ENCODE results near the gene CHST2. TPM values are rescaled to one million over a fixed set of nuclear protein-coding genes. Genes with fewer than 3 reads are reported as not detected.
"Not testable (repeated sequence)": the region's sequence is repeated elsewhere in the genome, so short reads cannot be mapped to it uniquely, and the experiment has no call there.

The CHST2 gene
- total RNA-seq, 2 experiments from 2014 or later, result 1.4 to 1.7 TPM

DNA sequence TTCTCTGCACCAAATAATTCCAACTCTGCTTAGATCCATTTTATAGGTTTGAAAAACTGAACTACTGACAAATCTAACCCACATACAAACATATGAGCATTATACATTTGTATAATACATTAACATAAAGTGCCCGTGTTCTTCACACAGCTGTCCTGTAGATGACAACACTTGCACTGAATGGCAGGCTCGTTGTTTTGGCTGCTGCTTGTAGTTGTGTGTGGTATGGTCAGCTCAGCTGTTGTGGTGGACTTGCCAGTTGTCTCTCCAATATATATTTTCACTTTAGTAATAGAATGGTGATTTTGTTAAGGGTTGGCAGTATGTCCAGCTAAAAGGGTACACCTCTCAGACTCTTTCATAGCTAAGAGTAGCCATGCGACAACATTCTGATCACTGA lies 30.5 kb downstream of the CHST2 start:
- ChIA-PET POLR2A (no interaction called here), CTCF (no interaction called here)

DNA sequence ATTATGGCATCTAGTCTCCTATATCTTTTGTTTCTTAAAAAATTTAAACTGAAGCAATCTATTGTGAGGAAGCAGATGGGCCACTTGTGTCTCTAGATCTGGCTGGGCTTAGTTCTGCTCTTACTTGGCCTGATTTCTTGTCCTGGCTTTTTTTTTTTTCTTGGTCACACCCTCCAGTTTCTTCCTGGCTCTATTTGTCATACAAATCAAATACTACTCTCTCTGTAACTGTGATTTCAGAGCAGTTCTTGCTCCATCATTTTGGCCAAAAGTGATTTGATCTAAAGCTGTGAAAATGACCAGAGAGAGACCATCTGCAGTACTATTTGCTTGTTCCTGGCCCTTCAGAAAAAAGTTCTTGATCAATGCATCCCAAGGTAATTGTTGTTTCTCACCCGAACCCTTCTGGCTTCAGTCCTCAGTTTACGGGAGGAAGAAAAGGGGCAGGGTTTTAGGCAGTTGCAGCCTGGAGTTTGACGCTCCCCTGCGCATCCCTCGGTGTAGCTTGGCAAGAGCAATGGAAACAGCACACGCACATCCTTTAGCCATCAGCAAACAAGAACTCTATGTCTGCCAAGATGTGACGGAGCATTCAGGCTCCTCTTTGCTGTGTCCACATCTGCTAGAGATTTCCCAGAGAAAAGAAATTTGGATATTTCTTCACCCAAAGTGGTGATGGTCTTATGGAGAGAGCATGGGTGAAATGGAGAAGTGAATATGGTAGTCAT lies 31.6 kb downstream of the CHST2 start:
- Mint-ChIP-seq H3K27ac (no peak overlapping the region), H3K4me3 (no peak overlapping the region), H3K27me3 (peaks cover 2% of the 10 kb centered on the region), H3K36me3 (ENCODE audit: low read depth) (no peaks in the 10 kb centered on the region), H3K9me3 (no peaks in the 10 kb centered on the region), H3K4me1 (no peaks in the 10 kb centered on the region)
- ChIA-PET CTCF (no interaction called here), POLR2A (interaction anchor here (0.6 kb wide), 1 partner anchor 186 kb away, joined by 3 read pairs; no protein-coding TSS in a partner anchor)
- no peak for DNase-seq

More for the DNA sequence above, 30.5 kb downstream of the CHST2 start:
- H3K27ac Mint-ChIP-seq, result no peak overlapping the region
- H3K27me3 Mint-ChIP-seq, result peaks cover 2% of the 10 kb centered on the region
- no peaks in the 10 kb centered on the region for H3K36me3 Mint-ChIP-seq (ENCODE audit: low read depth)
- DNase-seq, result no peak
- no peaks in the 10 kb centered on the region for H3K9me3 Mint-ChIP-seq
- H3K4me1 Mint-ChIP-seq, result no peaks in the 10 kb centered on the region
- H3K4me3 Mint-ChIP-seq, result no peak overlapping the region

DNA sequence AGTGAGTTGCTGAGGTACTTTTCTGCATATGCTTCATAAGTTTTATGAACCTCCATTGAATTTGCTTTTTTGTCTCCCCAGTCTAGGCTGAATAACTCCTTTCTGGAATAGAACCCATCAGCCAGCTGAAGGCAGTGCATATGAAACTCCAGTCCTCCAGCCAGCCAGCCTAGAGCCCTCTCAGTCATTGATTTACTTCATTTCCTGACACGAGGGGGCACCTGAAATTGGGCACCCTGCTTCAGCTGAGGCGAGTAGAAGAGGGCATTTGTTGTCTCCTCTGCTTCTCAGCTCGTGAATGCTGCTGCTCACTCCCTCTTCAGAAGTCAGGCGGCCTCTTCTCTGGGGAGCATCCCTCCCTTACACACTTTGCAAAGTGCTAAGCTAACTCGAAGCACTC lies 32.5 kb downstream of the CHST2 start:
- Mint-ChIP-seq H3K9me3 (no peaks in the 10 kb centered on the region), H3K4me3 (no peak overlapping the region), H3K4me1 (peaks cover 5% of the 10 kb centered on the region), H3K36me3 (ENCODE audit: low read depth) (no peaks in the 10 kb centered on the region), H3K27me3 (peaks cover 4% of the 10 kb centered on the region), H3K27ac (no peak overlapping the region)
- CTCF ChIA-PET, result no interaction called here
- POLR2A ChIA-PET, result no interaction called here
- DNase-seq, result no peak

DNA sequence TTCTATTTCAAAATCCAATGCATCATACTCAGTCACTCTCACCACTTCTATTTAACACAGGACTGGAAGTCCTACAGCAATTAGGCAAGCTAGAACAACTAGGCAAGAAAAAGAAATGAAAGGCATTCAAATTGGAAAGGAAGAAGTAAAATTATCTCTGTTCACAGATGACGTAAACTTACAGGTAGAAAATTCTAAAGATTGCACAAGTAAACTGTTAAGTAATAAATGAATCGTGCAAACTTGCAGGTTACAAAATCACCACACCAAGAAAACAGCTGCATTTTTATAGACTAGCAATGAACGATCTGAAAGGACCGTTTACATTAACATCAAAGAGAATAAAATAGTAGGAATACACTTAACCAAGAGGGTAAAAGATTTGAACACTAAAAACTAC lies 36.2 kb downstream of the CHST2 start:
- no peak for DNase-seq
- H3K4me3 Mint-ChIP-seq, result no peak overlapping the region
- peaks cover 23% of the 10 kb centered on the region for H3K4me1 Mint-ChIP-seq
- no peaks in the 10 kb centered on the region for H3K9me3 Mint-ChIP-seq
- no peak overlapping the region for H3K27ac Mint-ChIP-seq
- ChIA-PET POLR2A (no interaction called here), CTCF (no interaction called here)
- peaks cover 1% of the 10 kb centered on the region for H3K27me3 Mint-ChIP-seq
- H3K36me3 Mint-ChIP-seq (ENCODE audit: low read depth), result no peaks in the 10 kb centered on the region

DNA sequence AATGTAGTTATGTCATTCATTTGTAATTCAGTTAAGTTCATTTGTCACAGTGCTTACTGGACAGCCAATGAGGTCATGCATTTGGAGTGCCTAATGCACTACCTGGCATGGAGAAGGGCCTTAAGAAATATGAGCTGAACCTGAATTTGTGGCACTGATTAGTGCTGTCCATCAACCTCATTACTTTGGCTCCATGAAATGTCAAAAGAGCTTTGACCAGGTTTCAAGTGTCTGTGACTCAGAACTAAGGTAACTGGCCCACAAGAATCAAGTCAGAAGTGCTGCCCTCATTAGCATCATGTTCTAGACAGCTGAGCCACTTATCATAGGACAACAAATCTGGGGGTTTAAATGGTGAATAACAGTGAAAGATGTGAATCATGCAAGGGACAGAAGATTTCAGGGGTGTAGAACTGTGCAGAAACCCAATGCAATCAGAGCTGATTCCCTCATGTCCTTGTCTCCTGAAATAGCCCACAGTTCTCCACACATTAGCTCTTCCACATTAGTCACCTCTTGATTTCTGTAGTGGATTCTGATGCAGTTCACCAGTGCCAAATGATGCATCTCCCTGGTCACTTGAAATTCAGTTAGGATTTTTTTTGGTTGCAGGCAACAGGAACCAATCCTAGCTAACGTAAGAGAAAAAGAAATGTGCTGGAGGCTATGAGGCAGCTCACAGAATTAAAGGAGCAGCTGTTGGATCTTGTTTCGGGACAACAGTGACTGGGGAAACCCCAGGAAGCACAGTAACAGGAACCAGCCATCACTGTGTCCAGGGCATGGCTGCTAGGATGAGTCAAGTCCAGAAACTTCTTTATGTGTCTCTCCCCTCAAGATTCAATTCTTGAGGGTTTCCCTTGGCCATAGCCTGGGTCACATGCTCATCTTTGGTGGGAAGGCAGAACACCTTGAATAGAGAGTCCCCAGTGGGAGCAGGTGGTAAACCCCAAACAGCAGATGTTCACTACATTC lies 38.7 kb downstream of the CHST2 start:
- ChIA-PET CTCF (no interaction called here), POLR2A (interaction anchor here (0.9 to 1.4 kb wide), 2 partner anchors 10 to 157 kb away, joined by 3 to 4 read pairs; partner anchors contain the start of gene U2SURP)
- DNase-seq, result no peak
- peaks cover 4% of the 10 kb centered on the region for H3K9me3 Mint-ChIP-seq
- H3K27me3 Mint-ChIP-seq, result peaks cover 4% of the 10 kb centered on the region
- H3K4me3 Mint-ChIP-seq, result no peak overlapping the region
- H3K36me3 Mint-ChIP-seq (ENCODE audit: low read depth), result no peaks in the 10 kb centered on the region
- no peak overlapping the region for H3K27ac Mint-ChIP-seq
- H3K4me1 Mint-ChIP-seq, result peaks cover 28% of the 10 kb centered on the region

DNA sequence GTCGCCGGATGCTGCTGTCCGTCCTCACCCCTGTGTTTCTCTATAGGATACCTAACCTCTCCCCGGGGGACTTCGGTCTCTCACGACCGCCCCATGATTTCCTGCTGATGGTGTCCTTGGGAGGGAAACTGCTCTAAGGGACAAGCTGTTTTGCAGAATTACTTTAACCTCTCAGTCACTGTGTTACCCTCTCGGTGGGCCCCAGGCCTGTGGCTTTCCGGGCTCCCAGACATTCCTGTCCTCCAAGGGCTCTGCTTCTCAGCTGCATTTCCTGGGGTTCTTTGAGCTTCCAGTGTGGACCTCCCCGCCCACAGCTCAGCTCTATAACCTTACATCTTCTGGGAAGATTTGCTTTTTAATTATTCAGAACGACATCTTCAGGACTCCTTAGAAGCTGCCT lies 40.9 kb downstream of the CHST2 start:
- Mint-ChIP-seq H3K27ac (no peak overlapping the region), H3K27me3 (peaks cover 4% of the 10 kb centered on the region), H3K4me1 (peaks cover 48% of the 10 kb centered on the region), H3K4me3 (no peak overlapping the region), H3K36me3 (ENCODE audit: low read depth) (no peaks in the 10 kb centered on the region), H3K9me3 (peaks cover 4% of the 10 kb centered on the region)
- ChIA-PET POLR2A (interaction anchor here (0.6 kb wide), 1 partner anchor 34 kb away, joined by 3 read pairs; no protein-coding TSS in a partner anchor), CTCF (interaction anchor here (1.0 to 1.8 kb wide), 2 partner anchors 40 to 513 kb away, joined by 3 read pairs; no protein-coding TSS in a partner anchor)
- no peak for DNase-seq

DNA sequence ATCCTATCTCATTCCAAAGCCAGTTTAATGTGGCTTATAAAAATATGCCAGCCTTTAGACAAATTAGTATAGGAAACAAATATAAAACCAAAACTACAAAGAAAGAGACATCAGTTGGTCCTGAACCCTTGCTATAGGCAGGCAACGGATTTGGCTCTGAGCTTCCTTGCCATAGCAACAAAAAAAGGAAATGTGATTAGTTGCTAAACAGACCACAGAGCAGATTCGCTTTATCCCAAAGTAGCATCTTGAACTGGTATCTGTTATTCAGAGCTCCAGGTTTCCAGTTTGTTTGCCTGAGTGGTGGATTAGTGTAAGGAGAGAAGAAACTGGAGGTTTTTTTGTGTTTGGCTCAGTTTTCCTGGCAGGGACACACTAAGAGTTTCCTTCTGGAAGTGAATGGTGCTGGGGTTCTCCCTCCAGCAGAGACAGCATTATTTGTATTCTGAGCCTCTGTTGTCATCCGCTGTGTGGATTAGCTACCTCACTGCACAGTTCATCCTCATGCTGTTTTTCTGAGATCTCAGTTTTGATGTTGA lies 44.1 kb downstream of the CHST2 start:
- no peaks in the 10 kb centered on the region for H3K36me3 Mint-ChIP-seq (ENCODE audit: low read depth)
- no peak overlapping the region for H3K27ac Mint-ChIP-seq
- CTCF ChIA-PET, result interaction anchor here (0.7 kb wide), 1 partner anchor 131 kb away, joined by 3 read pairs; no protein-coding TSS in a partner anchor
- H3K9me3 Mint-ChIP-seq, result peaks cover 4% of the 10 kb centered on the region
- H3K4me1 Mint-ChIP-seq, result peaks cover 44% of the 10 kb centered on the region
- no peak for DNase-seq
- peaks cover 2% of the 10 kb centered on the region for H3K27me3 Mint-ChIP-seq
- POLR2A ChIA-PET, result interaction anchor here (0.6 kb wide), 1 partner anchor 463 kb away, joined by 3 read pairs; no protein-coding TSS in a partner anchor
- no peak overlapping the region for H3K4me3 Mint-ChIP-seq

DNA sequence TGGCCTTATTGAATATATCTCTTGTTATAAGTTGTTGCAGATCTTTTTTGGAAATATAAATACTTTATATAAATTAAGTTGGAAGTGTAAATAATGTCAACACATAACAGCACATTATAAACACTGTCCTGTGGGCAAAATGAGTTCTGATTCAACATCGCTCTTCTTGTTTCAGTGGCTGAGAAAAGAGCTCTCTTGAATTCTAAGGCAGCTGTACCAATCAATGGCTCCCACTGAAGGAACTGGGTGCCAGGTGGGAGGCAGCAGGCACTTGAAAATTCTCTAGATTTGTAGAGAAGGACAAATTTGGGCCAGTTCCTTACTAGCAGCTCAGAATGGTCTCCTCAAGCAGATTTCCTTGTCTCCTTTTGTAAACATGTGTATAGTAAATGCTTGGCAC lies 45.6 kb downstream of the CHST2 start:
- Mint-ChIP-seq H3K27me3 (peaks cover 2% of the 10 kb centered on the region), H3K4me1 (peaks cover 54% of the 10 kb centered on the region), H3K27ac (peak overlapping the region; percentile 73), H3K36me3 (ENCODE audit: low read depth) (no peaks in the 10 kb centered on the region), H3K4me3 (no peak overlapping the region), H3K9me3 (peaks cover 4% of the 10 kb centered on the region)
- DNase-seq, result no peak
- ChIA-PET POLR2A (no interaction called here), CTCF (interaction anchor here (1.0 to 2.0 kb wide), 2 partner anchors 11 to 45 kb away, joined by 3 to 9 read pairs; partner anchors contain the start of gene CHST2)

DNA sequence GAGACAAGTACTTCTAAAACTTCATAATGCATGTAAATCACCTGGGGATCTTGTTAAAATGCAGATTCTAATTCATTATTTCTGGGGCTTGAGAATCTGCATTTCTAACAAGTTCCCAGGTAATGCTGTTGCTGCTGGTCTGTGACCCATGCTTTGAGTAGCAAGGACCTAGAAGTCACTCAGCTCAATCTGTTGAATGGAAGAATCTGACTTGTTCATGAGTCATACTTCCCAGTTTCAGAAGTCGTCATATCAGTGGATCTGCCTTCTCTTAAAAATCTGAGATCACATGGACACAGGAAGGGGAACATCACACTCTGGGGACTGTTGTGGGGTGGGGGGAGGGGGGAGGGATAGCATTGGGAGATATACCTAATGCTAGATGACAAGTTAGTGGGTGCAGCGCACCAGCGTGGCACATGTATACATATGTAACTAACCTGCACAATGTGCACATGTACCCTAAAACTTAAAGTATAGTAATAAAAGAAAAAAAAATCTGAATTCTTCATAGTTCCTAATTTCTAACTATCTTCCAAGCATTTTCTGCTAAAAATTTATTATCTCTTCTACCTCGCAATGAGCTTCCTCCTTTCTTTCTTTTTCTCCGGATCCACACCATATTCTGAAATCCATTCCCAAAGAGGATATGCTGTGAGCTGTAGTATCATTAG lies 46.2 kb downstream of the CHST2 start:
- H3K9me3 Mint-ChIP-seq; POLR2A ChIA-PET; H3K27me3 Mint-ChIP-seq; H3K36me3 Mint-ChIP-seq (ENCODE audit: low read depth); H3K4me3 Mint-ChIP-seq: not testable (repeated sequence)
- DNase-seq, result peak; percentile 25
- Mint-ChIP-seq H3K4me1 (peaks cover 59% of the 10 kb centered on the region), H3K27ac (peak overlapping the region; percentile 41)
- CTCF ChIA-PET, result interaction anchor here (1.0 to 2.0 kb wide), 2 partner anchors 11 to 45 kb away, joined by 3 to 9 read pairs; partner anchors contain the start of gene CHST2

DNA sequence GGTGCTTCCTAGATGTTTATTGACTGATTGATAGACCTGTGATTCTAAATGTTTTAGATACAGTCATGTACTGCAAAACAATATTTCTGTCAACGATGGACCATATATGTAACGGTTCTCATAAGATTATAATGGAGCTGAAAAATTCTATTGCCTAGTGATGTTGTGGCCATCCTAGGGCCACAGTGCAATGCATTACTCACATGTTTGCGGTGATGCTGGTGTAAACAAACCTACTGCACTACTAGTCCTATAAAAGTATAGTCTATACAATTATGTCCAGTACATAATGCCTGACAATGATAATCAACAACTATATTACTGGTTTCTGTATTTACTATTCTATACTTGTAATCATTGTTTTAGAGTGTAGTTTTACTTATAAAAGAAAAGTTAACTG lies 46.8 kb downstream of the CHST2 start:
- no peaks in the 10 kb centered on the region for H3K36me3 Mint-ChIP-seq (ENCODE audit: low read depth)
- ChIA-PET POLR2A (no interaction called here), CTCF (no interaction called here)
- no peak overlapping the region for H3K4me3 Mint-ChIP-seq
- H3K4me1 Mint-ChIP-seq, result peaks cover 65% of the 10 kb centered on the region
- peaks cover 4% of the 10 kb centered on the region for H3K9me3 Mint-ChIP-seq
- no peak overlapping the region for H3K27ac Mint-ChIP-seq
- peaks cover 2% of the 10 kb centered on the region for H3K27me3 Mint-ChIP-seq
- DNase-seq, result no peak

DNA sequence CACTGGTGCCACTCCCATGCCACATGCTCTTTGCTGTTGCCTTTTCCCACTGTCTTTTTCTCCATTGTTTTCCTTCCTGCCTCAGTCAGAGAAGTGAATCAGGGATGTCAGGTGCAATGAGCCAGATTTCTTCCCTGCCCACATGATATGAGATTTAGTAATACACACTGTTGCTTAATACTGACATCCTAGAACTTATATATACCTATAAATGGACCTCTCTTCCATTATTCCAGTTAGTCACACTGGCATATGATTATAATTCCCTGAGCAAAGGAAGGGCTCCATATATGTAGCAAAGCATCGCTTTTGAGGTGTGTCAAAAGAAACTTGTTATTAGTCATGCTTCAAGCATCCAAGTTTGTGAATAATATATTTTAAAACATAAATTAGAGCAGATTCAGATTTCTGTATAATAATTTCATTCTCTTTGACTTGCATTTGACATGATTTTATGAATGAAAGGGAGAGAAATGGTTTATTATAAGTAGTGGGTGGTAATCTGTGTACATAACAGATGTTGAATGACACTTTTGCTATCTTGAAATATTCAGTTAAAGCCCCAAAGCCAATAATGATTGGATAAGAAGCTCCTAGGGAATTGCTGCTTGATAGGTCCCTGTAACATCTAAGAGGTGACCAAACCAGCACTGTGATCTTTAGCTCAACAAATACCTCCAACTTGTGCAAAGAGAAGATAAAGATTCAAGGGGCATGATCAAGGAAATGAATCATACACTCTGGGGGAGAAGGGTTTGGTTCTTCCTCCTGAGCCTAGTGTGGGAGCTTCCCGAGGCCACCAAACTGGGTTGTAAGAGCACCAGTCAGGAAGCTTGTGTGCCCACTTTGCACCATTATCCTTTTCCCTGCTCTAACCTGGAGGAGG lies 48.6 kb downstream of the CHST2 start:
- no peak for DNase-seq
- Mint-ChIP-seq H3K9me3 (peaks cover 11% of the 10 kb centered on the region), H3K4me1 (peaks cover 74% of the 10 kb centered on the region), H3K4me3 (no peak overlapping the region), H3K27ac (no peak overlapping the region), H3K36me3 (ENCODE audit: low read depth) (peaks cover 6% of the 10 kb centered on the region), H3K27me3 (no peaks in the 10 kb centered on the region)
- CTCF ChIA-PET, result no interaction called here
- POLR2A ChIA-PET, result interaction anchor here (0.9 kb wide), 1 partner anchor 9 kb away, joined by 4 read pairs; no protein-coding TSS in a partner anchor

DNA sequence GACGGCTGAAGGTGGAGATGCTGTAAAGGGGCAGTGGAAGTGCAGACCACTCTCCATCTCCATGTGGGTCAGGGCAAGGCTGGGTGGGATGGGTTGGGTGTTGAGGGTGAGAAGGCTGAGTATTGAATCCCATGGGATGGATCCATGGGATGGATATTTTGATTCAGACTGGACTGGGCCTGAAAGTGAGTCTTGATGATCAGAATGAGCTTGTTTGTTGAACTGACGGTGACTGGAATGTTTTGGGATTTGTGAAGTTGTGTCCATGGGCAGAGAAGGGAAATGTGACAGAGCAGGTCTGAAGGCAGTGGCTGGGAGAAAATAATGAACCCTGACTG lies 49.3 kb downstream of the CHST2 start:
- POLR2A ChIA-PET, result interaction anchor here (0.9 kb wide), 1 partner anchor 10 kb away, joined by 4 read pairs; no protein-coding TSS in a partner anchor
- Mint-ChIP-seq H3K4me3 (no peak overlapping the region), H3K36me3 (ENCODE audit: low read depth) (peaks cover 8% of the 10 kb centered on the region), H3K27me3 (no peaks in the 10 kb centered on the region), H3K9me3 (peaks cover 12% of the 10 kb centered on the region), H3K4me1 (peaks cover 68% of the 10 kb centered on the region), H3K27ac (no peak overlapping the region)
- DNase-seq, result no peak
- CTCF ChIA-PET, result no interaction called here

Measured in activated CD4-positive, alpha-beta memory T cell treated with anti-CD3 and anti-CD28 coated beads, Interleukin-2, amount 10 ng/mL, durations not matched to agents 7 days and 5 days (primary cell).